Measurements from ENCODE around the gene ZNF629. TPM values are rescaled to one million over a fixed set of nuclear protein-coding genes. Genes with fewer than 3 reads are reported as not detected.

The ZNF629 gene
- total RNA-seq, 1 donor from 2014 or later, result 4.2 TPM

DNA sequence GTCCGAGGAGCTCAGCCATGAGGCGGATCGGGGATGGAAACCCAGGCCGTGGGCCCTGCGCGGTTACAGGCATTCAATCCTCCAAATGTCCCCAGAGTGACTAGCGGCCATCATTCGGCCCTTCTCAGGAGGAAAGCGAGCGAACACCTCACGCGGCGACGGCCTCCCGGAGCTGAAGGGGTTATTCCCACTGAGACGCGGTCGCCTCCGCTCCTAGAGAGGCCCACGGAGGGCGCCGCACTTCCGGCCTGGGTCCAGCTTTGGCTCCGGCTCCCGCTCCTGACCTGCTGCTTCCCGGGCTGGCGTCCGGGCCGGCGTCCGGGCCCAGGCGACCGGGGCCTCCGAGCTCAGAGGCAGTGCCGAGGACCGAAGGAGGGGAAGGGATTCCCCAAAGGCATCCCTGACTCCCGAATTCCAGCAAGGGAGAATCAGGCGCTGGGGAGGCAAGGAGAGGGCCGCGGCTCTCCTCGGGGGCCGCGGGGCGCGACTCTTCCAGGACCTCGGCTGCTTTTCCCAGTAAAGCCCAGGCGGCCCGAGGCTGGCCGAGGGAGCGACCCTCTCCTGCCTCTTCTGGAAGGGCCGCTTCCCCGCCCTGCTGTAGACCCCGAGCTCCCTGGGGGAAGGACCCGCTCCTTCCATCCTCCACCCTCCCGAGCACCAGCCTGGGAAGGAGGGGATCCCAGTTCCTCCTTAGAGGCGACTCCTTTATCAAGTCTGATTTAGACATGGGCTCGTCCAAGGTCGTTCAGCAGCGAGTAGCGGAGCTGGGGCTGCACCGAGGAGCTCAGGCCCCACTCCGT is 18.6 kb upstream of the ZNF629 start:
- TF ChIP-seq, protein P1, sequence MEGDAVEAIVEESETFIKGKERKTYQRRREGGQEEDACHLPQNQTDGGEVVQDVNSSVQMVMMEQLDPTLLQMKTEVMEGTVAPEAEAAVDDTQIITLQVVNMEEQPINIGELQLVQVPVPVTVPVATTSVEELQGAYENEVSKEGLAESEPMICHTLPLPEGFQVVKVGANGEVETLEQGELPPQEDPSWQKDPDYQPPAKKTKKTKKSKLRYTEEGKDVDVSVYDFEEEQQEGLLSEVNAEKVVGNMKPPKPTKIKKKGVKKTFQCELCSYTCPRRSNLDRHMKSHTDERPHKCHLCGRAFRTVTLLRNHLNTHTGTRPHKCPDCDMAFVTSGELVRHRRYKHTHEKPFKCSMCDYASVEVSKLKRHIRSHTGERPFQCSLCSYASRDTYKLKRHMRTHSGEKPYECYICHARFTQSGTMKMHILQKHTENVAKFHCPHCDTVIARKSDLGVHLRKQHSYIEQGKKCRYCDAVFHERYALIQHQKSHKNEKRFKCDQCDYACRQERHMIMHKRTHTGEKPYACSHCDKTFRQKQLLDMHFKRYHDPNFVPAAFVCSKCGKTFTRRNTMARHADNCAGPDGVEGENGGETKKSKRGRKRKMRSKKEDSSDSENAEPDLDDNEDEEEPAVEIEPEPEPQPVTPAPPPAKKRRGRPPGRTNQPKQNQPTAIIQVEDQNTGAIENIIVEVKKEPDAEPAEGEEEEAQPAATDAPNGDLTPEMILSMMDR (IDR thresholded peaks at IDR 0.05; ENCODE audit: insufficient read depth, low read length, severe bottlenecking), result peak; percentile 11
- FAIRE-seq (no peak), DNase-seq (ENCODE audit: low read depth) (peak; percentile 36)
- Histone ChIP-seq H3K4me3 (ENCODE audit: low read depth, low read length) (peak overlapping the region; percentile 61), H3K27me3 (ENCODE audit: control insufficient read depth, insufficient read depth, low read length) (no peaks in the 10 kb centered on the region), H3K36me3 (ENCODE audit: control insufficient read depth, insufficient read depth, low read length) (no peaks in the 10 kb centered on the region)

DNA sequence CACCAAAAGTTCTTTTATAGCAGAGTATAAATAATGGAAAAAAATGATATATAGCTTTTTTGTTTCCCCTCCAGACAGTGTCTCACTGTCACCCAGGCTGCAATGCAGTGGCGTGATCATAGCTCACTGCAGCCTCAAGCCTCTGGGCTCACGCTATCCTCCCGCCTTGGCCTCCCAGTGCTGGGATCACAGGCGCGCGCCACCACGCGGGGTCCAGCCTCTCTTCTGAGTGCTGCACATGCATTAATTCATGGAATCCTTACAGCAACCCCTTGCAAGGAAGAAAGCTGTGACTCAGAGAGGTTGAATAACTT is 18.0 kb upstream of the ZNF629 start:
- TF ChIP-seq, protein P1 (IDR thresholded peaks at IDR 0.05; ENCODE audit: insufficient read depth, low read length, severe bottlenecking), result no peak
- FAIRE-seq, result no peak
- no peaks in the 10 kb centered on the region for H3K27me3 ChIP-seq (ENCODE audit: control insufficient read depth, insufficient read depth, low read length)
- H3K36me3 ChIP-seq (ENCODE audit: control insufficient read depth, insufficient read depth, low read length), result no peaks in the 10 kb centered on the region
- DNase-seq (ENCODE audit: low read depth), result peak; percentile 34
- H3K4me3 ChIP-seq (ENCODE audit: low read depth, low read length), result peak overlapping the region; percentile 61

DNA sequence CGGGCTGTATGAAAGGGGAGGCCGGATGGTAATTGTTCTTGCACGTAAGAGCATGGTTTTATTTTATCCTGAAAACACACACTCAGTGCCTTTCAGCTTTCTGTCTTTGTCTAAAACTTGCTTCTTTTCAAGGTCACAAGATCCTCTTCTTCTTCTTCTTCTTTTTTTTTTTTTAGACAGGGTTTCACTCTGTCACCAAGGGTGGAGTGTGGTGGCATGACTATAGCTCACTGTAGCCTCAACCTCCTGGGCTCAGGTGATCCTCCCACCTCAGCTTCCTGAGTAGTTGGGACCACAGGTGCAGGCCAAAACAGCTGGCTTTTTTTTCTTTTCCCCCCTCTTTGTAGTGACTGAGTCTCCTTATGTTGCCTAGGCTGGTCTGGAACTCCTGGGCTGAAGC is 15.9 kb upstream of the ZNF629 start:
- no peak overlapping the region for H3K4me3 ChIP-seq (ENCODE audit: low read depth, low read length)
- no peak for FAIRE-seq
- TF ChIP-seq, protein P1 (IDR thresholded peaks at IDR 0.05; ENCODE audit: insufficient read depth, low read length, severe bottlenecking), result no peak
- no peaks in the 10 kb centered on the region for H3K36me3 ChIP-seq (ENCODE audit: control insufficient read depth, insufficient read depth, low read length)
- DNase-seq (ENCODE audit: low read depth), result no peak
- H3K27me3 ChIP-seq (ENCODE audit: control insufficient read depth, insufficient read depth, low read length), result no peaks in the 10 kb centered on the region

DNA sequence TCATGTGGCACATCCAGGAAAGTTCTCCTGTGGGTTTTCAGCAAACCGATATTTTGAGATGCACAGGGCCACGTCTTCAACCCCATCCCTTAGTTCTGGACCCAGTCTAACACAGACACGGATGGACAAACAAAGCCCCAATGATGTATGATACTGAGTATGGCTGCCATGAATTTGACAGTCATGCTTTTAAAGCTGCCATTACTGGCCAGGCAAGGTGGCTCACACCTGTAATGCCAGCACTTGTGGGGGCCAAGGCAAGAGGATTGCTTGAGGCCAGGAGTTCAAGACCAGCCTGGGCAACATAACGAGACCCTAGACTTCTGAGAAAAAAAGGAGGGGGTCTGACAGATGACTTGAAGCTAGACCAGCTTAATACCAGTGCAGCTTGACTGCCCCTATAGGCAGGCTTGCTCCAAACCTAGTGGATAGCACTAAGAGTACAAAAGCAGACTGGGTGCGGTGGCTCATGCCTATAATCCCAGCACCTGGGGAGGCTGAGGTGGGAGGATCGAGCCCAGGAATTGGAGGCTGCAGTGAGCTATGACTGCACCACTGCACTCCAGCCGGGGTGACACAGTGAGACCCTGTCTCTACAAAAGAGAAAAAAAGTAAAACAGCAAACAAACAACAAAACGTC is 10.8 kb upstream of the ZNF629 start:
- TF ChIP-seq, protein P1 (IDR thresholded peaks at IDR 0.05; ENCODE audit: insufficient read depth, low read length, severe bottlenecking), result no peak
- DNase-seq (ENCODE audit: low read depth) (no peak), FAIRE-seq (no peak)
- H3K36me3 ChIP-seq (ENCODE audit: control insufficient read depth, insufficient read depth, low read length), result no peaks in the 10 kb centered on the region
- no peak overlapping the region for H3K4me3 ChIP-seq (ENCODE audit: low read depth, low read length)
- H3K27me3 ChIP-seq (ENCODE audit: control insufficient read depth, insufficient read depth, low read length), result no peaks in the 10 kb centered on the region

DNA sequence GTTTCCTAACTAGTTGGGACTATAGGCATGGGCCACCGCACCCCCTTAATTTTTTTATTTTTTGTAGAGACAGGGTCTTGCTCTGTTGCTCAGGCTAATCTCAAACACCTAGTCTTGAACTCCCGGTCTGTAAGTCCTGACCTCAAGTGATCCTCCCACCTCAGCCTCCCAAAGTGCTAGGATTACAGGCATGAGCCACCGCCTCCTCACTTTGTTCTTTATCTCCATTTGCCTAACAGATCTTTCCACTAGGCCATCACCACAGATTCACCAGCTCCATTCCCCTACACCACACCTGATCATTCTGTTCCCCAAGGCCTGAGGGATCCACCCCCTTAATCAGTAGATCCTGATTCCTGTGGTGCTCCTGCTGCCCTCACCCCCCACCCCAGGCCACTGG is 7.6 kb upstream of the ZNF629 start:
- DNase-seq (ENCODE audit: low read depth) (no peak), FAIRE-seq (no peak)
- TF ChIP-seq, protein P1 (IDR thresholded peaks at IDR 0.05; ENCODE audit: insufficient read depth, low read length, severe bottlenecking), result no peak
- H3K36me3 ChIP-seq (ENCODE audit: control insufficient read depth, insufficient read depth, low read length), result no peaks in the 10 kb centered on the region
- H3K27me3 ChIP-seq (ENCODE audit: control insufficient read depth, insufficient read depth, low read length), result no peaks in the 10 kb centered on the region
- no peak overlapping the region for H3K4me3 ChIP-seq (ENCODE audit: low read depth, low read length)

Data from bronchial epithelial cell (primary cell).